Endothelial cell of hepatic sinusoid (primary cell): ENCODE data around the gene AP1B1.

Source experiments
- in situ Hi-C: cut with HindIII; loops from 2 replicates; pipeline ENCODE4 v1.10.0; 2017; ENCODE audit warnings: low sequenced_read_pairs

The AP1B1 gene

GRCh38 chr22:29315286-29316140 lies 72.9 kb downstream of the AP1B1 start, which contains the start of gene RASL10A:
Gene RASL10A, minus strand, starts transcription at chr22:29315697. Its CDS starts 451 bp downstream, at chr22:29315246.
- in situ Hi-C loops, result no loop called here

- in situ Hi-C loops, result no loop called here
Measured at GRCh38 chr22:29314537-29315285, 73.7 kb downstream of the AP1B1 start.

GRCh38 chr22:29313576-29314466 lies 74.5 kb downstream of the AP1B1 start:
- in situ Hi-C loops, result no loop called here

GRCh38 chr22:29313126-29313575 lies 75.2 kb downstream of the AP1B1 start:
- in situ Hi-C loops, result no loop called here

- in situ Hi-C loops, result no loop called here
Measured at GRCh38 chr22:29312218-29313125, 75.9 kb downstream of the AP1B1 start.

- in situ Hi-C loops, result no loop called here
Measured at GRCh38 chr22:29311464-29312217, 76.7 kb downstream of the AP1B1 start.

GRCh38 chr22:29310863-29311339 lies 77.5 kb downstream of the AP1B1 start:
- in situ Hi-C loops, result no loop called here

- in situ Hi-C loops, result no loop called here
Measured at GRCh38 chr22:29310065-29310862, 78.1 kb downstream of the AP1B1 start.

GRCh38 chr22:29309332-29310064 lies 78.9 kb downstream of the AP1B1 start:
- in situ Hi-C loops, result no loop called here

- in situ Hi-C loops, result no loop called here
Measured at GRCh38 chr22:29308791-29309262, 79.5 kb downstream of the AP1B1 start.

GRCh38 chr22:29308148-29308790 lies 80.1 kb downstream of the AP1B1 start:
- in situ Hi-C loops, result no loop called here

- in situ Hi-C loops, result no loop called here
Measured at GRCh38 chr22:29307596-29308147, 80.7 kb downstream of the AP1B1 start.

- in situ Hi-C loops, result no loop called here
Measured at GRCh38 chr22:29306835-29307595, 81.4 kb downstream of the AP1B1 start.

GRCh38 chr22:29306175-29306834 lies 82.1 kb downstream of the AP1B1 start, which contains the start of gene GAS2L1:
Gene GAS2L1, plus strand, starts transcription at chr22:29306650. Its CDS starts 1,456 bp downstream, at chr22:29308106.
- in situ Hi-C loops, result no loop called here

GRCh38 chr22:29305836-29306174 lies 82.6 kb downstream of the AP1B1 start:
- in situ Hi-C loops, result no loop called here
